Progenitor cell of endocrine pancreas (in vitro differentiated cells): ENCODE measurements around the gene PTPRT. TPM values are rescaled to one million over a fixed set of nuclear protein-coding genes. Genes with fewer than 3 reads are reported as not detected.

Experiments
- DNase-seq: peaks from one replicate; pipeline ENCODE4 v3.0.0; 2021; ENCODE audit warnings: low spot score; ENCODE audit not compliant: unreplicated experiment
- H3K27ac Mint-ChIP-seq: 2 replicates; pipeline ENCODE4 v1.8.0; 2021; ENCODE audit warnings: mild to moderate bottlenecking, moderate library complexity, mixed read lengths
- H3K27me3 Mint-ChIP-seq: 2 replicates; pipeline ENCODE4 v1.8.0; 2021; ENCODE audit warnings: mixed read lengths
- H3K36me3 Mint-ChIP-seq: 2 replicates; pipeline ENCODE4 v1.8.0; 2022; ENCODE audit warnings: mixed read lengths; ENCODE audit not compliant: insufficient read depth
- H3K4me1 Mint-ChIP-seq: 2 replicates; pipeline ENCODE4 v1.8.0; 2021; ENCODE audit warnings: low read depth, mixed read lengths
- H3K4me3 Mint-ChIP-seq: 2 replicates; pipeline ENCODE4 v1.8.0; 2021; ENCODE audit warnings: low read depth, mild to moderate bottlenecking, moderate library complexity, mixed read lengths
- H3K9me3 Mint-ChIP-seq: 2 replicates; pipeline ENCODE4 v1.8.0; 2021; ENCODE audit warnings: low read depth, mixed read lengths
- total RNA-seq: library from RNA; stranded (reverse); gene quantifications from 2 replicates; pipeline ENCODE4 v1.2.1, GENCODE V29; 2021
- TF ChIP-seq, protein P1 (sequence below): fragments of 200-600 bp; sonication (generic); IDR thresholded peaks from one replicate; pipeline ENCODE4 v1.5.0; 2021; ENCODE audit warnings: antibody characterized with exemption, mild to moderate bottlenecking; ENCODE audit not compliant: unreplicated experiment

Gene PTPRT
- total RNA-seq, 1 donor from 2014 or later: 65.9 TPM

DNA sequence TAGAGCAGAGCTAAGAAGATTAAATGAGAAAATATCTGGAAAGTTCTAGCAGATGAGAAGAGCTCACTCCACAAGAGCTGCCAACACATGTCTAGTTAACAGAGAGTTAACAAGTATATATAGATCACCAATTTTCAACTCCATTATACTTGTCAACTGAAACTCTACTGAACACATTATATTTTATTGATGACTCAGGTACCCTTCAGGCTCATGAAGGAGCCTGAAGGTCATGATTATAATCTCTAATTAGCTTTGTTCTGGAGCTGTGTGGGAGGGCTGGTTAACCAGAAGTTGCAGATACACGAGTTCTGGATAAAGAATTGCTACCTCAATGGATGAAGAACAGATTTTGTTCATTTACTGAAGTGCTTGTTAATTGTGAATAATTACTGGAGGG, 42.1 kb upstream of the PTPRT start:
- TF ChIP-seq, protein P1, sequence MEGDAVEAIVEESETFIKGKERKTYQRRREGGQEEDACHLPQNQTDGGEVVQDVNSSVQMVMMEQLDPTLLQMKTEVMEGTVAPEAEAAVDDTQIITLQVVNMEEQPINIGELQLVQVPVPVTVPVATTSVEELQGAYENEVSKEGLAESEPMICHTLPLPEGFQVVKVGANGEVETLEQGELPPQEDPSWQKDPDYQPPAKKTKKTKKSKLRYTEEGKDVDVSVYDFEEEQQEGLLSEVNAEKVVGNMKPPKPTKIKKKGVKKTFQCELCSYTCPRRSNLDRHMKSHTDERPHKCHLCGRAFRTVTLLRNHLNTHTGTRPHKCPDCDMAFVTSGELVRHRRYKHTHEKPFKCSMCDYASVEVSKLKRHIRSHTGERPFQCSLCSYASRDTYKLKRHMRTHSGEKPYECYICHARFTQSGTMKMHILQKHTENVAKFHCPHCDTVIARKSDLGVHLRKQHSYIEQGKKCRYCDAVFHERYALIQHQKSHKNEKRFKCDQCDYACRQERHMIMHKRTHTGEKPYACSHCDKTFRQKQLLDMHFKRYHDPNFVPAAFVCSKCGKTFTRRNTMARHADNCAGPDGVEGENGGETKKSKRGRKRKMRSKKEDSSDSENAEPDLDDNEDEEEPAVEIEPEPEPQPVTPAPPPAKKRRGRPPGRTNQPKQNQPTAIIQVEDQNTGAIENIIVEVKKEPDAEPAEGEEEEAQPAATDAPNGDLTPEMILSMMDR: no peak
- DNase-seq: no peak
- Mint-ChIP-seq H3K36me3 (no peaks in the 10 kb centered on the region), H3K9me3 (no peaks in the 10 kb centered on the region), H3K4me1 (no peaks in the 10 kb centered on the region), H3K27me3 (peaks cover 3% of the 10 kb centered on the region), H3K27ac (no peak overlapping the region), H3K4me3 (no peak overlapping the region)

- Mint-ChIP-seq H3K4me3 (no peak overlapping the region), H3K27me3 (peaks cover 4% of the 10 kb centered on the region), H3K36me3 (no peaks in the 10 kb centered on the region), H3K4me1 (no peaks in the 10 kb centered on the region), H3K27ac (no peak overlapping the region), H3K9me3 (no peaks in the 10 kb centered on the region)
- no peak for DNase-seq
- TF ChIP-seq, protein P1: no peak
These were observed 40.0 kb upstream of the PTPRT start for GRCh38 chr20:43229696-43230095.

- no peaks in the 10 kb centered on the region for H3K36me3 Mint-ChIP-seq
- H3K9me3 Mint-ChIP-seq: no peaks in the 10 kb centered on the region
- no peaks in the 10 kb centered on the region for H3K4me1 Mint-ChIP-seq
- H3K27me3 Mint-ChIP-seq: peaks cover 41% of the 10 kb centered on the region
- H3K27ac Mint-ChIP-seq: no peak overlapping the region
- H3K4me3 Mint-ChIP-seq: no peak overlapping the region
- TF ChIP-seq, protein P1: no peak
- no peak for DNase-seq
These were observed 30.9 kb upstream of the PTPRT start for GRCh38 chr20:43220612-43221011.

- Mint-ChIP-seq H3K27ac (no peak overlapping the region), H3K4me3 (no peak overlapping the region), H3K9me3 (peaks cover 4% of the 10 kb centered on the region), H3K36me3 (no peaks in the 10 kb centered on the region), H3K4me1 (peaks cover 1% of the 10 kb centered on the region), H3K27me3 (peaks cover 17% of the 10 kb centered on the region)
- no peak for DNase-seq
- TF ChIP-seq, protein P1: no peak
These were observed 21.2 kb upstream of the PTPRT start for GRCh38 chr20:43210901-43211300.

GRCh38 chr20:43209831-43210230, 20.1 kb upstream of the PTPRT start:
- no peak overlapping the region for H3K27ac Mint-ChIP-seq

More at GRCh38 chr20:43209831-43210230, 20.1 kb upstream of the PTPRT start:
- H3K4me1 Mint-ChIP-seq: peaks cover 1% of the 10 kb centered on the region
- H3K4me3 Mint-ChIP-seq: no peak overlapping the region
- TF ChIP-seq, protein P1: no peak
- no peak for DNase-seq
- H3K27me3 Mint-ChIP-seq: peaks cover 11% of the 10 kb centered on the region
- H3K9me3 Mint-ChIP-seq: peaks cover 8% of the 10 kb centered on the region
- no peaks in the 10 kb centered on the region for H3K36me3 Mint-ChIP-seq
